Smooth muscle cell (in vitro differentiated cells): ENCODE measurements around the gene TRAK2. TPM values are rescaled to one million over a fixed set of nuclear protein-coding genes. Genes with fewer than 3 reads are reported as not detected.
A peak's percentile ranks its signal among the peaks of the same experiment; 100 is the strongest.
"Not testable (repeated sequence)": the region's sequence is repeated elsewhere in the genome, so short reads cannot be mapped to it uniquely, and the experiment has no call there.

Source experiments
- DNase-seq: peaks from one replicate; lab custom pipeline; 2025; ENCODE audit not compliant: unreplicated experiment; lab: John Stamatoyannopoulos, UW
- H2AFZ ChIP-seq: fragments of 200-600 bp; sonication (generic); 2 replicates; pipeline ENCODE4 v1.6.0; 2016; ENCODE audit warnings: antibody characterized with exemption, low read depth, mild to moderate bottlenecking
- H3F3A ChIP-seq: fragments of 200-600 bp; sonication (generic); 2 replicates; pipeline ENCODE4 v1.6.0; 2017; ENCODE audit warnings: antibody characterized with exemption, low read depth
- H3K27ac ChIP-seq: fragments of 200-600 bp; sonication (generic); 2 replicates; pipeline ENCODE4 v1.5.1; 2016; ENCODE audit warnings: low read depth, mild to moderate bottlenecking
- H3K27me3 ChIP-seq: fragments of 200-600 bp; sonication (generic); 2 replicates; pipeline ENCODE4 v1.6.1; 2016; ENCODE audit warnings: low read depth, mild to moderate bottlenecking
- H3K36me3 ChIP-seq: fragments of 200-600 bp; sonication (generic); 2 replicates; pipeline ENCODE4 v1.5.1; 2016; ENCODE audit warnings: low read depth
- H3K4me1 ChIP-seq: fragments of 200-600 bp; sonication (generic); 2 replicates; pipeline ENCODE4 v1.5.1; 2016; ENCODE audit warnings: low read depth
- H3K4me2 ChIP-seq: fragments of 200-600 bp; sonication (generic); 2 replicates; pipeline ENCODE4 v1.6.0; 2016; ENCODE audit warnings: mild to moderate bottlenecking
- H3K4me3 ChIP-seq: fragments of 200-600 bp; sonication (generic); 2 replicates; pipeline ENCODE4 v1.5.1; 2016; ENCODE audit warnings: mild to moderate bottlenecking
- H3K79me2 ChIP-seq: fragments of 200-600 bp; sonication (generic); 2 replicates; pipeline ENCODE4 v1.6.0; 2016; ENCODE audit warnings: low read depth, mild to moderate bottlenecking
- H3K9ac ChIP-seq: fragments of 200-600 bp; sonication (generic); 2 replicates; pipeline ENCODE4 v1.6.0; 2016; ENCODE audit warnings: low read depth
- H3K9me3 ChIP-seq: fragments of 200-600 bp; sonication (generic); replicated peaks from 2 replicates; pipeline ENCODE4 v1.5.1; 2016; ENCODE audit warnings: low read depth
- H4K20me1 ChIP-seq: fragments of 200-600 bp; sonication (generic); 2 replicates; pipeline ENCODE4 v1.6.0; 2016; ENCODE audit warnings: low read depth
- WGBS: methylation state at CpG from one replicate; pipeline ENCODE4 v1.1.7; 2016; ENCODE audit warnings: low lambda C conversion rate; 5-methylcytosine and 5-hydroxymethylcytosine counted together
- polyA plus RNA-seq: library from polyadenylated mRNA; unstranded; fragments of >200 nt; fragmentation: Nextera tagmentation; extraction: Ambion mirVana; gene quantifications from 2 replicates; pipeline ENCODE4 v1.2.1, GENCODE V29; 2016
- total RNA-seq: library from RNA; depleted of rRNA; stranded (reverse); fragments of >200 nt; gene quantifications from 2 replicates; pipeline ENCODE4 v1.2.3, GENCODE V29; 2014
- TF ChIP-seq, protein P1 (sequence below): fragments of 200-600 bp; sonication (generic); IDR thresholded peaks from 2 replicates; pipeline ENCODE4 v1.5.1; 2017; ENCODE audit warnings: borderline replicate concordance, mild to moderate bottlenecking, antibody characterized with exemption; ENCODE audit not compliant: insufficient read depth, poor library complexity, severe bottlenecking

TRAK2 gene
- total and polyA plus RNA-seq, 2 experiments from 2014 or later: 6.3 to 15.7 TPM

DNA sequence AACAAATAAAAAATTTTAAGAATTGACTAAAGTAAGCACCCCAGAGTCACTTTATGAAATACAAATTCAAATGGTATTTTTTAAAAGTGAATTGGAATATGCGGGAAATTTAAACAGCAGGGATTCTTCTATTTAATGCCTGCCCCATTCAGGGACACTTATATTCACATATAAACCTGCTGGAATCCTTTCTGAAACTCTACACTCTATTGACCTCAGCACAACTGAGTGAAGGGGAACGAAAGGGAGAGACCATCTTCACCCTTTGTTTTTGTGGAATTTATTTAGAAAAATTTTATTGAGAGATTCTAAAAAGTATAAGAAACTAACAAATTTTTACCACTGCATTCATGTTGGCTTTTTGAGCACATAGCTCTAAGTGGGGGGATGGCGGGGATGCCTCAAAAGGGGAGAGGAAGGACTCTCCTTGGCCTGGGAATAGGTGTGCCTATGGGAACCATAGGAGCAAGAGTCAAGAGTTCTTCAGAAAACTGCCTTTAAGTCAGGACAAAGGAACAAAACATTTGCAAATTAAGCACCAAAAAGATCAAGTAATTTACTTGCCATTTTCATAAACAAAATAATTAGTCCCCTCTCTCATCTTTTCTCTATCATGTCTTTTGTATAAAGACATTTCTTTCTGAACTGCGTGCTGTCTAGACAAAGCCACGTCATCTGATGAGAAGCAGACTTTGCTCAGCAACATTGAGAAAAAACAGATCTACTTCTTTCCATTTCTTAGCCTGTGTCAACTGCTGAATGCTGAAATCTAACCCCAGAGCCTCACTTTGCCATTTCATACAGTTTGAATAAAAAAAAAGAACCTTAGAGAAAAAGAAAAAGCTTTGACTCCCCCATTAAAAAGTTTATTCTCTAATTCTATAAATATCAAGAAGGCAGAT is 72.5 kb downstream of the TRAK2 start:
- Histone ChIP-seq H4K20me1 (no peaks in the 10 kb centered on the region), H3K79me2 (no peaks in the 10 kb centered on the region), H3K9me3 (no peaks in the 10 kb centered on the region), H3K9ac (peak overlapping the region; percentile 33), H3K27ac (peak overlapping the region; percentile 81), H3F3A (no peaks in the 10 kb centered on the region), H3K4me2 (peak overlapping the region; percentile 8), H3K4me3 (no peak overlapping the region), H3K36me3 (peaks cover 14% of the 10 kb centered on the region), H3K27me3 (no peaks in the 10 kb centered on the region), H3K4me1 (no peaks in the 10 kb centered on the region), H2AFZ (no peak overlapping the region)
- no peak for DNase-seq
- TF ChIP-seq, protein P1, sequence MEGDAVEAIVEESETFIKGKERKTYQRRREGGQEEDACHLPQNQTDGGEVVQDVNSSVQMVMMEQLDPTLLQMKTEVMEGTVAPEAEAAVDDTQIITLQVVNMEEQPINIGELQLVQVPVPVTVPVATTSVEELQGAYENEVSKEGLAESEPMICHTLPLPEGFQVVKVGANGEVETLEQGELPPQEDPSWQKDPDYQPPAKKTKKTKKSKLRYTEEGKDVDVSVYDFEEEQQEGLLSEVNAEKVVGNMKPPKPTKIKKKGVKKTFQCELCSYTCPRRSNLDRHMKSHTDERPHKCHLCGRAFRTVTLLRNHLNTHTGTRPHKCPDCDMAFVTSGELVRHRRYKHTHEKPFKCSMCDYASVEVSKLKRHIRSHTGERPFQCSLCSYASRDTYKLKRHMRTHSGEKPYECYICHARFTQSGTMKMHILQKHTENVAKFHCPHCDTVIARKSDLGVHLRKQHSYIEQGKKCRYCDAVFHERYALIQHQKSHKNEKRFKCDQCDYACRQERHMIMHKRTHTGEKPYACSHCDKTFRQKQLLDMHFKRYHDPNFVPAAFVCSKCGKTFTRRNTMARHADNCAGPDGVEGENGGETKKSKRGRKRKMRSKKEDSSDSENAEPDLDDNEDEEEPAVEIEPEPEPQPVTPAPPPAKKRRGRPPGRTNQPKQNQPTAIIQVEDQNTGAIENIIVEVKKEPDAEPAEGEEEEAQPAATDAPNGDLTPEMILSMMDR: no peak
- WGBS: 45% methylated on average over 5 of the region's 5 CpGs

DNA sequence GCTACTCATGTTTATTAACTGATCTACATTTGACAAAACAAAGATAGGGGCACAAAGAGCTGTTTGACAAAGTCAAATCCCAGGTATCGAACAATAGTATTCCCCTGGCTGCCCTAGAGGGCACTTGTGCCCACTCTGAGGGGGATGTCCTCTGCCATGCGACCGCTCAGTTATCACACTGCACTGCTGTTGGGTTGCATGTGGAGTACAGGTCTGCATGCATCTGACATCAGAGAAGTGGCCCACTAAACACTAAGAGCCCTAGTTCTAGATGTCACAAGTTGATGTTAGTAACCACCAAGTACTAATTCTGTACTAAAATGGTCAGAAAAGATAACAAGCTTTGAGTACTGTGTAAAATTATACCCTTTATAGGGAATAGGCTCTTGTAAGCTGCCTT is 74.0 kb downstream of the TRAK2 start:
- no peaks in the 10 kb centered on the region for H3K79me2 ChIP-seq
- peak overlapping the region; percentile 81 for H3K27ac ChIP-seq
- H3K4me2 ChIP-seq: no peak overlapping the region
- peaks cover 14% of the 10 kb centered on the region for H3K36me3 ChIP-seq
- H3K9ac ChIP-seq: no peak overlapping the region
- no peaks in the 10 kb centered on the region for H4K20me1 ChIP-seq
- no peaks in the 10 kb centered on the region for H3K27me3 ChIP-seq
- 98% methylated on average over 3 of the region's 3 CpGs for WGBS
- TF ChIP-seq, protein P1: no peak
- H3K9me3 ChIP-seq: no peaks in the 10 kb centered on the region
- no peak overlapping the region for H3K4me3 ChIP-seq
- DNase-seq: no peak
- H3K4me1 ChIP-seq: no peaks in the 10 kb centered on the region
- no peaks in the 10 kb centered on the region for H3F3A ChIP-seq
- H2AFZ ChIP-seq: no peak overlapping the region

DNA sequence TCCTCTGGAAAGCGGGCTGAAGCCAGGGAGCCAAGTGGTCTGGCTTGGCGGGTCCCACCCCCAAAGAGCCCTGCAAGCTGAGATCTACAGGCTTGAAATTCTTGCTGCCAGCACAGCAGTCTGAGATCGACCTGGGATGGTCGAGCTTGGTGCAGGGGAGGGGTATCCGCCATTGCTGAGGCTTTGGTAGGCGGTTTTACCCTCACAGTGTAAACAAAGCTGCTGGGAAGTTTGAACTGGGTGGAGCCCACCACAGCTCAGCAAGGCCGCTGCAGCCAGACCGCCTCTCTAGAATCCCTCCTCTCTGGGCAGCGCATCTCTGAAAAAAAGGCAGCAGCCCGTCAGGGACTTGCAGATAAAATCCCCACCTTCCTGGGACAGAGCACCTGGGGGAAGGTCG is 81.5 kb downstream of the TRAK2 start:
- no peak for DNase-seq
- 89% methylated on average over 11 of the region's 11 CpGs for WGBS
- Histone ChIP-seq H3K36me3 (no peaks in the 10 kb centered on the region), H4K20me1 (no peaks in the 10 kb centered on the region), H2AFZ (no peak overlapping the region), H3K4me3 (no peak overlapping the region), H3K4me2 (no peak overlapping the region), H3K79me2 (no peaks in the 10 kb centered on the region), H3K27me3 (no peaks in the 10 kb centered on the region), H3K27ac (no peak overlapping the region), H3K9ac (no peak overlapping the region), H3F3A (no peaks in the 10 kb centered on the region), H3K4me1 (no peaks in the 10 kb centered on the region), H3K9me3 (peaks cover 2% of the 10 kb centered on the region)
- TF ChIP-seq, protein P1: no peak

GRCh38 chr2:201369318-201369717 is 81.9 kb downstream of the TRAK2 start:
- not testable (repeated sequence) for H3K4me3 ChIP-seq, H3K27me3 ChIP-seq, H3K27ac ChIP-seq, H4K20me1 ChIP-seq, H3K36me3 ChIP-seq, H3K9me3 ChIP-seq, H2AFZ ChIP-seq, DNase-seq, H3K9ac ChIP-seq, H3K4me2 ChIP-seq, H3K79me2 ChIP-seq, H3F3A ChIP-seq, H3K4me1 ChIP-seq
- WGBS: 95% methylated on average over 8 of the region's 8 CpGs
